Upper lobe of right lung (tissue), 1 donor: ENCODE measurements around the gene GRM1. TPM values are rescaled to one million over a fixed set of nuclear protein-coding genes. Genes with fewer than 3 reads are reported as not detected.

Experiments used
- ATAC-seq: fragments of 200-7000 bp; cut with Tn5 transposase; one replicate; pipeline ENCODE4 v1.9.1; 2020; ENCODE audit warnings: mild to moderate bottlenecking, moderate library complexity
- DNase-seq: peaks from one replicate; pipeline ENCODE4 v3.0.0-alpha.2; 2020
- H3K27ac ChIP-seq: fragments of 200-600 bp; one replicate; pipeline ENCODE4 v1.8.0; 2022
- H3K27me3 ChIP-seq: fragments of 200-600 bp; one replicate; pipeline ENCODE4 v1.8.0; 2022; ENCODE audit warnings: mild to moderate bottlenecking
- H3K36me3 ChIP-seq: fragments of 200-600 bp; one replicate; pipeline ENCODE4 v1.8.0; 2022
- H3K4me1 ChIP-seq: fragments of 200-600 bp; one replicate; pipeline ENCODE4 v1.8.0; 2022
- H3K4me3 ChIP-seq: fragments of 200-600 bp; one replicate; pipeline ENCODE4 v1.8.0; 2022; ENCODE audit warnings: mild to moderate bottlenecking
- H3K9me3 ChIP-seq: fragments of 200-600 bp; one replicate; pipeline ENCODE4 v1.8.0; 2022
- CTCF ChIP-seq: fragments of 200-600 bp; IDR thresholded peaks from one replicate; pipeline ENCODE4 v1.8.0; 2022; ENCODE audit warnings: antibody characterized with exemption
- intact Hi-C: fragments of 100-400 bp; cut with DNase I; formaldehyde crosslinking; loops from one replicate; pipeline ENCODE4 v1.11.0; 2022
- total RNA-seq: library from RNA; stranded (reverse); fragmentation: NEBNext Ultra II Directional; extraction: Animal tissue kit (Norgen Biotek cat#: 25700); gene quantifications from one replicate; pipeline ENCODE4 v1.2.1, GENCODE V29; 2021
- donor health status: DM: no; HTN: yes; CAD: no; lungs with severe emphysema.

Gene GRM1
- total RNA-seq, 1 donor from 2014 or later = 0.09 TPM

- Histone ChIP-seq H3K27me3 (no peaks in the 10 kb centered on the region), H3K4me1 (no peaks in the 10 kb centered on the region), H3K4me3 (no peak overlapping the region), H3K36me3 (no peaks in the 10 kb centered on the region), H3K9me3 (no peaks in the 10 kb centered on the region), H3K27ac (no peak overlapping the region)
- intact Hi-C loops = no loop called here
- no peak for DNase-seq
- TF ChIP-seq CTCF = no peak
- no peak for ATAC-seq
These were observed 162.3 kb downstream of the GRM1 start for GRCh38 chr6:146191166-146191565.

GRCh38 chr6:146191612-146192011 lies 162.8 kb downstream of the GRM1 start:
- intact Hi-C loops = no loop called here
- no peak for ATAC-seq
- H3K9me3 ChIP-seq = no peaks in the 10 kb centered on the region
- no peaks in the 10 kb centered on the region for H3K4me1 ChIP-seq
- H3K4me3 ChIP-seq = no peak overlapping the region
- H3K27me3 ChIP-seq = no peaks in the 10 kb centered on the region
- H3K36me3 ChIP-seq = no peaks in the 10 kb centered on the region
- H3K27ac ChIP-seq = no peak overlapping the region
- TF ChIP-seq CTCF = no peak
- DNase-seq = no peak

- H3K36me3 ChIP-seq = no peaks in the 10 kb centered on the region
- intact Hi-C loops = no loop called here
- H3K9me3 ChIP-seq = no peaks in the 10 kb centered on the region
- no peak for DNase-seq
- H3K4me3 ChIP-seq = no peak overlapping the region
- ATAC-seq = no peak
- no peaks in the 10 kb centered on the region for H3K4me1 ChIP-seq
- H3K27me3 ChIP-seq = no peaks in the 10 kb centered on the region
- no peak for TF ChIP-seq CTCF
- H3K27ac ChIP-seq = no peak overlapping the region
These were observed 165.6 kb downstream of the GRM1 start for GRCh38 chr6:146194434-146194833.

GRCh38 chr6:146200176-146200575 lies 171.3 kb downstream of the GRM1 start:
- ATAC-seq = no peak
- no peak overlapping the region for H3K4me3 ChIP-seq
- intact Hi-C loops = no loop called here
- TF ChIP-seq CTCF = no peak
- no peaks in the 10 kb centered on the region for H3K27me3 ChIP-seq
- no peaks in the 10 kb centered on the region for H3K4me1 ChIP-seq
- no peaks in the 10 kb centered on the region for H3K9me3 ChIP-seq
- no peaks in the 10 kb centered on the region for H3K36me3 ChIP-seq
- DNase-seq = no peak
- no peak overlapping the region for H3K27ac ChIP-seq

GRCh38 chr6:146202570-146202969 lies 173.7 kb downstream of the GRM1 start:
- intact Hi-C loops = no loop called here

More at GRCh38 chr6:146202570-146202969, 173.7 kb downstream of the GRM1 start:
- H3K9me3 ChIP-seq = no peaks in the 10 kb centered on the region
- no peaks in the 10 kb centered on the region for H3K4me1 ChIP-seq
- no peak overlapping the region for H3K4me3 ChIP-seq
- H3K27ac ChIP-seq = no peak overlapping the region
- no peaks in the 10 kb centered on the region for H3K36me3 ChIP-seq
- no peak for TF ChIP-seq CTCF
- ATAC-seq (no peak), DNase-seq (no peak)
- H3K27me3 ChIP-seq = no peaks in the 10 kb centered on the region
